IPS-18a (cell line): Measurements from ENCODE around the gene OR1C1.
"Not testable (repeated sequence)": the region's sequence is repeated elsewhere in the genome, so short reads cannot be mapped to it uniquely, and the experiment has no call there.

Experiments
- H3K27ac ChIP-seq: one replicate; pipeline ENCODE4 v1.5.1; 2013; ENCODE audit warnings: low read length
- H3K27me3 ChIP-seq: one replicate; pipeline ENCODE4 v1.6.1; 2013; ENCODE audit warnings: mild to moderate bottlenecking, low read length; ENCODE audit not compliant: control insufficient read depth, insufficient read depth
- H3K36me3 ChIP-seq: one replicate; pipeline ENCODE4 v1.6.1; 2013; ENCODE audit warnings: low read depth, low read length; ENCODE audit not compliant: control insufficient read depth
- H3K4me1 ChIP-seq: one replicate; pipeline ENCODE4 v1.6.1; 2013; ENCODE audit warnings: low read depth, low read length; ENCODE audit not compliant: control insufficient read depth
- H3K4me3 ChIP-seq: one replicate; pipeline ENCODE4 v1.5.1; 2013; ENCODE audit warnings: low read length
- H3K9ac ChIP-seq: one replicate; pipeline ENCODE4 v1.6.1; 2013; ENCODE audit warnings: mild to moderate bottlenecking, low read length, moderate library complexity
- H3K9me3 ChIP-seq: one replicate; pipeline ENCODE4 v1.6.1; 2013; ENCODE audit warnings: low read depth, low read length; ENCODE audit not compliant: control insufficient read depth

Gene OR1C1

GRCh38 chr1:247760456-247760855, at the start of gene OR1C1:
OR1C1 (minus strand) TSS chr1:247760556; CDS start chr1:247758406, 2,150 bp downstream.
- Histone ChIP-seq H3K9ac (no peak within 1 kb of the TSS), H3K9me3 (peaks cover 15% of the 10 kb centered on the region), H3K27ac (no peak within 1 kb of the TSS), H3K4me3 (no peak within 1 kb of the TSS), H3K36me3 (no peaks in the 10 kb centered on the region), H3K27me3 (no peaks in the 10 kb centered on the region), H3K4me1 (no peaks in the 10 kb centered on the region)

- H3K36me3 ChIP-seq, result no peaks in the 10 kb centered on the region
- no peak overlapping the region for H3K9ac ChIP-seq
- no peak overlapping the region for H3K27ac ChIP-seq
- H3K27me3 ChIP-seq, result no peaks in the 10 kb centered on the region
- H3K4me1 ChIP-seq, result no peaks in the 10 kb centered on the region
- H3K4me3 ChIP-seq, result no peak overlapping the region
- peaks cover 20% of the 10 kb centered on the region for H3K9me3 ChIP-seq
Observed at GRCh38 chr1:247797518-247797917, 37.2 kb upstream of the OR1C1 start.

- Histone ChIP-seq H3K36me3 (no peaks in the 10 kb centered on the region), H3K4me1 (no peaks in the 10 kb centered on the region), H3K4me3 (no peak overlapping the region), H3K27ac (no peak overlapping the region), H3K9ac (no peak overlapping the region), H3K9me3 (peaks cover 5% of the 10 kb centered on the region), H3K27me3 (no peaks in the 10 kb centered on the region)
Observed at GRCh38 chr1:247769603-247770002, 9.2 kb upstream of the OR1C1 start.

- H3K4me1 ChIP-seq, H3K27me3 ChIP-seq, H3K27ac ChIP-seq, H3K4me3 ChIP-seq, H3K36me3 ChIP-seq, H3K9ac ChIP-seq: not testable (repeated sequence)
- peaks cover 18% of the 10 kb centered on the region for H3K9me3 ChIP-seq
Observed at GRCh38 chr1:247754311-247754710, 6.0 kb downstream of the OR1C1 start.

- H3K36me3 ChIP-seq, result no peaks in the 10 kb centered on the region
- H3K27me3 ChIP-seq, result no peaks in the 10 kb centered on the region
- H3K4me1 ChIP-seq, result no peaks in the 10 kb centered on the region
- H3K27ac ChIP-seq, result no peak overlapping the region
- H3K9ac ChIP-seq, result no peak overlapping the region
- H3K4me3 ChIP-seq, result no peak overlapping the region
- H3K9me3 ChIP-seq, result peaks cover 17% of the 10 kb centered on the region
Observed at GRCh38 chr1:247749870-247750269, 10.5 kb downstream of the OR1C1 start.

GRCh38 chr1:247748041-247748440, 12.3 kb downstream of the OR1C1 start, which contains the start of gene OR14A2:
OR14A2 (minus strand) TSS chr1:247748141.
- H3K27me3 ChIP-seq, result no peaks in the 10 kb centered on the region

GRCh38 chr1:247747616-247748015, 12.7 kb downstream of the OR1C1 start:
- Histone ChIP-seq H3K36me3 (no peaks in the 10 kb centered on the region), H3K27me3 (no peaks in the 10 kb centered on the region), H3K9ac (no peak overlapping the region), H3K27ac (no peak overlapping the region), H3K9me3 (peaks cover 16% of the 10 kb centered on the region), H3K4me3 (no peak overlapping the region), H3K4me1 (no peaks in the 10 kb centered on the region)

More at GRCh38 chr1:247748041-247748440, 12.3 kb downstream of the OR1C1 start, which contains the start of gene OR14A2:
- Histone ChIP-seq H3K4me3 (no peak within 1 kb of the TSS), H3K27ac (no peak within 1 kb of the TSS), H3K9me3 (peaks cover 16% of the 10 kb centered on the region), H3K4me1 (no peaks in the 10 kb centered on the region), H3K9ac (no peak within 1 kb of the TSS), H3K36me3 (no peaks in the 10 kb centered on the region)

GRCh38 chr1:247746391-247746935, 13.9 kb downstream of the OR1C1 start:
- Histone ChIP-seq H3K9me3 (peaks cover 16% of the 10 kb centered on the region), H3K9ac (no peak overlapping the region), H3K27me3 (no peaks in the 10 kb centered on the region), H3K4me3 (no peak overlapping the region), H3K36me3 (no peaks in the 10 kb centered on the region), H3K27ac (no peak overlapping the region), H3K4me1 (no peaks in the 10 kb centered on the region)

- not testable (repeated sequence) for H3K27me3 ChIP-seq, H3K4me3 ChIP-seq, H3K36me3 ChIP-seq, H3K27ac ChIP-seq, H3K9me3 ChIP-seq, H3K4me1 ChIP-seq, H3K9ac ChIP-seq
Observed at GRCh38 chr1:247742215-247742760, 18.1 kb downstream of the OR1C1 start.

- no peak overlapping the region for H3K9ac ChIP-seq
- no peak overlapping the region for H3K27ac ChIP-seq
- no peaks in the 10 kb centered on the region for H3K27me3 ChIP-seq
- peaks cover 5% of the 10 kb centered on the region for H3K9me3 ChIP-seq
- no peaks in the 10 kb centered on the region for H3K36me3 ChIP-seq
- no peak overlapping the region for H3K4me3 ChIP-seq
- H3K4me1 ChIP-seq, result no peaks in the 10 kb centered on the region
Observed at GRCh38 chr1:247741756-247742155, 18.6 kb downstream of the OR1C1 start.

- Histone ChIP-seq H3K9ac (no peak overlapping the region), H3K27me3 (no peaks in the 10 kb centered on the region), H3K4me1 (no peaks in the 10 kb centered on the region), H3K27ac (no peak overlapping the region), H3K9me3 (peaks cover 4% of the 10 kb centered on the region), H3K4me3 (no peak overlapping the region), H3K36me3 (no peaks in the 10 kb centered on the region)
Observed at GRCh38 chr1:247740721-247741120, 19.6 kb downstream of the OR1C1 start.

GRCh38 chr1:247738315-247738714, 22.0 kb downstream of the OR1C1 start, which contains the start of gene OR14K1:
OR14K1 (plus strand) TSS chr1:247738615; CDS start chr1:247738615, 0 bp downstream.
- Histone ChIP-seq H3K4me1 (no peaks in the 10 kb centered on the region), H3K36me3 (no peaks in the 10 kb centered on the region), H3K9me3 (peaks cover 10% of the 10 kb centered on the region)

More at GRCh38 chr1:247738315-247738714, 22.0 kb downstream of the OR1C1 start, which contains the start of gene OR14K1:
- Histone ChIP-seq H3K27me3 (no peaks in the 10 kb centered on the region), H3K4me3 (no peak within 1 kb of the TSS), H3K27ac (no peak within 1 kb of the TSS), H3K9ac (no peak within 1 kb of the TSS)
